Hindlimb muscle (tissue), 1 donor: Measurements from ENCODE around the gene KNSTRN. TPM values are rescaled to one million over a fixed set of nuclear protein-coding genes. Genes with fewer than 3 reads are reported as not detected.

Experiments
- DNase-seq: peaks from one replicate; pipeline ENCODE4 v3.0.0-alpha.2; 2013
- polyA plus RNA-seq: library from polyadenylated mRNA; unstranded; fragments of 120-200 nt; gene quantifications from one replicate; pipeline ENCODE4 v1.2.1, GENCODE V29; 2013; ENCODE audit not compliant: insufficient read length

KNSTRN gene
- polyA plus RNA-seq, 1 donor: 16.8 TPM

DNA sequence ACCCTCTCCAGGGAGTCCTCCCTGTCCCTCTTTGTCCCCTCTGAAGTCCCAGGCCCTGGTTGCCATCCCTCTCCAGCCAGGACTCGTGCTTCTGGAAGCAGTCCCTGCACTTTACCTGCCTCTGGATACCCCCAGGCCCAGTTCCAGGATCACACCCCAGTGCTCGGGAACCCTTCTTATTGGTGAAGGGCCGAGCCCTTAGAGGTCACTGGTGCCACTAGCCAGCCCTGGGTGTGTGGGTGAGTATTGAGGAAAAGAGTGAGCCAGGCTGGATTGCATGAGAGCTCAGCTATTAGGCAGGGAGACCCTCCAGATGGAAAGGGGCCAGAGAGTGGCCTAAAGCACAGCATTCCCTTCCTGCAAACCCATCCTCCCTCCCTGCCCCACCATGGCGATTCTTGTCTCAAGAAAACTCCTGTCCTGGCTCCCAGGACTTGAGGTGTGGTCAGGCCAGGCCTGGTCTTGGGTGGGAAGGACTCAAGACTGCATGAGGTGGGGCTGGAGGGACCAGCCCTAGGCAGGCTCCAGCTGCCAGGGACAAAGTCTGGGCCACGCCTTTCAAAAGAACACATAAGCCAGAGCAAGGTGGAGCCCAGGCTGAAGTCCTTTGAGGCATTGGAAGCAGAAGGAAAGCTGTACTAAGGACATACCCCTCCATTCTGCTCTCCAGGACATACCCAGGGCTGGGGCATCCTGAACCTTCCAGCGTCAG lies 36.5 kb upstream of the KNSTRN start:
- no peak for DNase-seq

- no peak for DNase-seq
Measured at GRCh38 chr15:40346579-40347558, 35.7 kb upstream of the KNSTRN start.

GRCh38 chr15:40347559-40348473 lies 34.7 kb upstream of the KNSTRN start:
- DNase-seq: no peak

- no peak for DNase-seq
Measured at GRCh38 chr15:40348474-40348870, 34.0 kb upstream of the KNSTRN start.

DNA sequence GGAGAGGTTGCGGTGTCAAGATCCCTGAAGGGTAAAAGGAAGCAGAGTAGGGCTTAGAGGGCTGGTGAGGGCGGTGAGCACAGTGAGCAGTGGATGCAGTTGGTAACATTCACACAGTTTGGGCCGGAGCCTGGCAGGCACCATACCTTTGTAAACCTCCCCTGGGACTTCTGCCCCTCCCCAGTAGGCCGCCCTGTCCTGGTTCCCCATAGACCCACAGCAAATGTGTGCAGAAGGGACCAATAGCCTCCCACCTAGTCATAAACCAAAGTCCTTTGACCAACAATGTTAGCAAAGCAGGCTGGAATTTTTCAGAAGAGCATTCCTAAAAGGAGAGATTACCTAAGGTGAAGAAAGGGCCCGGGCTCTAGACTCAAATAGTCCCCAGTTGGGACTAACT lies 33.4 kb upstream of the KNSTRN start:
- no peak for DNase-seq

- DNase-seq: no peak
Measured at GRCh38 chr15:40352281-40352901, 30.1 kb upstream of the KNSTRN start.

GRCh38 chr15:40353697-40354096 lies 28.8 kb upstream of the KNSTRN start:
- no peak for DNase-seq

DNA sequence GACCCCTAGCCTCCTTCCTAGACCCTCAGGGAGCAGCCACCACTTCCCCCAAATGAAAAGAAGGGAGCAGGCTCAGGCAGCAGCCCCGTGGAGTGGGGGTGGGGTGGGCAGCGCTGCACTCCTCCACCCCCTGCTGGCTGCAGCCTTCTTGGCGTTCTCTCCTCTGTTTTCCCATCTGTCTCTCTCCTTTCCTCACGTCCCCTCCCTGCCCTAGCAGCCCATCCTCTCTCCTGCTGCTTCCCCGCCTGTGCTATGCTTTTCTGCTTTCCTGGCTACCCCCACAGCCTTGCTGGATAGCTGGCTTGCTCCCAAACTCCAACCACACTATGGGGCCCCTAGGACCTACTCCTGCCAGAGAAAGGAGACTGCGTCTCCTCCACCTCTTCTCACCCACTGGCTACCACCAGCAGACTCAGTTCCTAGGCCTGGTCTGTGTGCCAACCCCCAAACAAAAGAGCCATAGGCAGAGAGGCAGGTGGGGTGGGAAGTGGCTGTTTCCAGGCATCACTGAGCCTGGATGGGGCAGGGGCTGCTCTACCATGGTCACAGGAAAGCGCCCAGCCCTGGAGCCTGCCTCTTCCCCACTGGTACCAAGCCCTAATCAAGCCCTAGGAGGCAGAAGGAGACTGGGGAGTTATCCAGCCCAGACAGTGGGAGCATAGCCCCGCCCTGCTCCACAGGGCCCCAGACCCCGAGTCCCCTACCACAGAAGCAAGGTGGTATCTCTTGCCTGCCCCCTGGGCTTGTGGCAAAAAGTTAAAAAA lies 27.9 kb upstream of the KNSTRN start:
- DNase-seq: no peak

DNA sequence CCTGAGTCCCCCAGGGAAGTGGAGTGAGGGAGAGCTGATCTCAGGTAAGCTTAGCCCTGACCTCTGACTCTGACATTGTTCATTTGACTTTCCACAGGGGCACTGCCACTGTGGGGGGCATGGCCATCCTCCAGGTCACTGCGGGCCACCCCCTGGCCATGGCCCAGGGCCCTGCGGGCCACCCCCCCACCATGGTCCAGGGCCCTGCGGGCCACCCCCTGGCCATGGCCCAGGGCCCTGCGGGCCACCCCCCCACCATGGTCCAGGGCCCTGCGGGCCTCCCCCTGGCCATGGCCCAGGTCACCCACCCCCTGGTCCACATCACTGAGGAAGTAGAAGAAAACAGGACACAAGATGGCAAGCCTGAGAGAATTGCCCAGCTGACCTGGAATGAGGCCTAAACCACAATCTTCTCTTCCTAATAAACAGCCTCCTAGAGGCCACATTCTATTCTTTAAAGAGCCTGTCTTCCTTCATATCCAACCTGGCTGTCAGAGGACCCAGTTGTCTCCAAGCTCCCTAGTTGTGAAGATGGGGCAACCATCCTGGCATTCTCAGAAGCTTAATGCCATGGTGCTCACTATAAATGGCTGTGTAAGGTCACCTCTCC lies 26.4 kb upstream of the KNSTRN start:
- no peak for DNase-seq

- no peak for DNase-seq
Measured at GRCh38 chr15:40357246-40357645, 25.3 kb upstream of the KNSTRN start.

GRCh38 chr15:40357723-40358470 lies 24.6 kb upstream of the KNSTRN start, which contains the start of gene DISP2:
DISP2 (plus strand) TSS chr15:40358219; CDS start chr15:40358322, 103 bp downstream.
- DNase-seq: peak; percentile 88

- no peak for DNase-seq
Measured at GRCh38 chr15:40358471-40359353, 23.8 kb upstream of the KNSTRN start.

DNA sequence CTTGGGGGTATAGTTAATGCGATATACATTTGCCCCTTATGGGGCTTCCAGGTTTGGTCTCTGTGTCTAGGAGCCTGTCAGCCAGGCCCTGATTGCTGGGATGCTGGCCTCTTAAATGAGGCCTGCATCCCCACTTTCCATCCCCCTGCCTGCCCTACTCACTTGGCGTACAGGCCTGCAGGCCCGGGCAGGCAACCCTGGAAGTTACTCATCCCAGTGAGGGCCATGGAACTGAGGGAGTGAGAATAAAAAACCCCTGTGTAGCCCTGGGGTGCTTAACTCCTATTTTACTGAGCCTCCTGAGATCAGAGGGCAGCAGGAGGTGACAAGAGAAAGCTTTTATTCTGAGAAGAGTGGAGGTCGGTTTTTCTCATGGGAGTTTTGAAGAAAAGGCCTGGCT lies 22.5 kb upstream of the KNSTRN start:
- no peak for DNase-seq

GRCh38 chr15:40361640-40362039 lies 20.9 kb upstream of the KNSTRN start:
- DNase-seq: no peak

GRCh38 chr15:40363611-40364010 lies 18.9 kb upstream of the KNSTRN start:
- no peak for DNase-seq

GRCh38 chr15:40364251-40364650 lies 18.3 kb upstream of the KNSTRN start:
- DNase-seq: no peak

- DNase-seq: no peak
Measured at GRCh38 chr15:40365016-40365415, 17.5 kb upstream of the KNSTRN start.

- no peak for DNase-seq
Measured at GRCh38 chr15:40365624-40366456, 16.7 kb upstream of the KNSTRN start.
